ENCODE results near the gene DNAL4. TPM values are rescaled to one million over a fixed set of nuclear protein-coding genes. Genes with fewer than 3 reads are reported as not detected.

Gene DNAL4
- total RNA-seq, 8 experiments from 2014 or later = 11.7 to 41.8 (median 23.5) TPM

DNA sequence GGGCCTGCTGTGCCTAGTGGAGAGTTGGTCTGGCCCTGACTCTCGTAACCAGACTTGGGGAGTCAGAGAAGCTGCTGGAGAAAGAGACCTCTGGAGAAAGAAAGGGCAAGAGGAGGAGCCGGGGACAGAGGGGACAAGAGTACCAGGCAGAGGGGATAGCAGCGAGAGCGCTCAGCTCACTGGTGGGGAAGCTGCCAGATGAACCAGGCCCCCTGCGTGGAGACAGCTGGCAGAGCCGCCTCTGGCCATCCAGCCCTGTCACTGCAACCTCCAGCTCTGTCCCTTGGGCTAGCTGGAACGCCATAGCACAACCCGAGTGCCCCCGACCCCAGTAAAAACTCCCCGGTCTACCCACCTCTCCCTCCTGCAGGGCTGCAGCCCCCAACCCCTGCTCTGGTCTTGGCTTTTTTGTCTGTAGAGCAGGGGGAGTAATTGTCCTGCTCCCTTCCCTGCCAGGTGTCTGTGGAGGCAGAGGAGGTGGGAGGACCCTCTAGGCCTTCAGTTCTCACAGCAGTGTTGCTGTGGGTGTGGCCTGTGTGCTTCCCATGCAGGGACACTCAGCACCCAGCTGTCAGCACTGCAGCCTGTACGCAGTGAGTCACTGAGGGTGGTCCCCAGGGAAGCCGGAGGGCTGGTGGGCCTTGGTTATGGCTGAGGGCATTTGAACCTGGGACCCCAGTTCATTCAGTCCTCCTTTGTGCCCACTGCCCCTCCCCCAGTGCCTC lies 33.3 kb downstream of the DNAL4 start:
- 53 to 100% (median 92%) methylated on average over 1 to 5 of the region's 12 CpGs; no CpG with 5 or more reads in 6 of the 10 experiments for WGBS, 10 experiments
- ATAC-seq (replicated peaks in 6 of 8) = peak; percentile 3 to 66 (median 57)
- Histone ChIP-seq H3K27ac (peak overlapping the region in 1 of 2 donors; percentile 17), H3K4me3 (no peak overlapping the region), H3K4me1 (replicated peaks in 1 of 2) (peaks cover 18 to 32% of the 10 kb centered on the region in 2 donors)
- in situ Hi-C loops (cut with MboI; ENCODE audit: low pct_unique_long_range_greater_than_20kb in 2 of 9, low sequenced_read_pairs in 9 of 9, unreplicated experiment in 9 of 9) = loop anchor here in 1 of 9 experiments (25.0 kb wide), 1 partner anchor 252 kb away; the partner anchor contains the start of genes APOBEC3C and APOBEC3D

DNA sequence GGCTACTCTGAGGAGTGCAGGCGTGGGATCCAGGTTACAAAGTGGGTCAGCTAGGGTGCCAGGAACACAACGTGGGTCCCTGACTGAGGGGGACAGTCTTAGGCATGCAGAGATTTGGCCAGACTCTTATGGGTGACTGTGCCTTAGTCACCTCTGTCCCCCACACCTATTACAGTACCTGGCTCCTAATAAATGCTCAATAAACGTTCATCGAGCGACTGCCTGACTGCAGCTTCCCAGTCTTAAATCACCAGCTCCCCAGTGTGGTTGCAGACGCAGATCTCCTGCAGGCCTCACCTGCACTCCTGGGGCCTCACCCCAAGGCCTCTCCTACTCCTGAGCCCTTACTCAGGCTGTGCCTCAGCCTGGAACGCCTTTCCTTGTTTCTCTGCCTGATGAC lies 34.9 kb downstream of the DNAL4 start:
- Histone ChIP-seq H3K27ac (no peak overlapping the region), H3K4me3 (no peak overlapping the region), H3K4me1 (replicated peaks in 1 of 2) (peaks cover 22 to 36% of the 10 kb centered on the region in 2 donors)
- no peak for ATAC-seq (replicated peaks in 6 of 8)
- 17 to 100% (median 95%) methylated on average over 1 to 4 of the region's 7 CpGs; no CpG with 5 or more reads in 3 of the 10 experiments for WGBS, 10 experiments
- in situ Hi-C loops (cut with MboI; ENCODE audit: low pct_unique_long_range_greater_than_20kb in 2 of 9, low sequenced_read_pairs in 9 of 9, unreplicated experiment in 9 of 9) = loop anchor here in 1 of 9 experiments (25.0 kb wide), 1 partner anchor 253 kb away; the partner anchor contains the start of genes APOBEC3C and APOBEC3D

DNA sequence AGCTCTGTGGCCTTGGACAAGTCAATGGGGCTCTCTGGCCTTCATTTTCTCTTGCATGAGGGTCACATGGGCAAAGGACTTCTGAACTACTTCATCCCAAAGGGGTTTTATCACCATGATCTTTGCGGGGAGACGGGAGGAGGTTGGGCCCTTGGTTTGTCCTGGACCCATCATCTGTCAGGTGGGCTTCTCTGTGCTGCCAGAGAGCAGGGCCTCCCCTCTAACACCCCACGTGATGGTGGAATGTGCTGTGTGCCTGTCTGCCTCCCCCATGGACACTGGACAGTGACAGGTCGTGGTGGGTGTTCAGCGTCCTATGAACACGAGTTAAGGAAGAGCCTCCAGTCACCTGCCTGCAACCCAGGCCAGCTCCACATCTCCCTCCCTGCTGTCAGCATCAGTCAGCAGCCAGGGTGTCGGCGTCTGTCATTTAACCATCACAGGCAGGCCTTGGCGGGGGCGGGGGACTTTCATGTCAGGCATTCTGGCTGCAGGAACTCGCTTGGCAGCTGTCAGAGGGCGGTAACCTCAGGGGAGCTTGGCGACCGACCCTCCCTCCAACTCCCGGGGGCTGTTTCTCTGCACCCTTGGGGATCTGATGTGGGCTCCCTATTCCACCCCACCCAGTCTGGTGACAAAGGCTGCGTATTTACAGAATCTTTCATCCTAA lies 35.5 kb downstream of the DNAL4 start:
- ATAC-seq (replicated peaks in 6 of 8) = no peak
- H3K4me3 ChIP-seq = no peak overlapping the region
- peaks cover 26 to 36% of the 10 kb centered on the region in 2 donors for H3K4me1 ChIP-seq (replicated peaks in 1 of 2)
- no peak overlapping the region for H3K27ac ChIP-seq
- in situ Hi-C loops (cut with MboI; ENCODE audit: low pct_unique_long_range_greater_than_20kb in 2 of 9, low sequenced_read_pairs in 9 of 9, unreplicated experiment in 9 of 9) = loop anchor here in 1 of 9 experiments (25.0 kb wide), 1 partner anchor 254 kb away; the partner anchor contains the start of genes APOBEC3C and APOBEC3D
- WGBS, 10 experiments = 58 to 100% (median 80%) methylated on average over 1 to 2 of the region's 16 CpGs; no CpG with 5 or more reads in 5 of the 10 experiments

DNA sequence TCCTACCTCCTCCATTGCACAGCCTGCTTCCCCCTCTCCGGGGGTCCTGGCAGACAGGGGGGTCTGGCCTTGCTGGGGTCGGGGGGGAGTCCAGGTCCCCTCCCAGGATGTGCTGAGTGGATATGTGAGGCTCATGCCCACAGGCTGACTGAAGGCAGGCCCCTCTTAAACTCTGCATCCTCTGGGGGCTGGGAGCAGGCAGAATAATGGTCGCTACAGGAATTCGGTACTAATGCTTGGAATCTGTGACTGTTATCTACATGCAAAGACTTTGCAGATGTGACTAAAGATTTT lies 36.5 kb downstream of the DNAL4 start:
- no peak overlapping the region for H3K27ac ChIP-seq
- peaks cover 21 to 28% of the 10 kb centered on the region in 2 donors for H3K4me1 ChIP-seq (replicated peaks in 1 of 2)
- 80 to 90% methylated on average over 2 of the region's 4 CpGs; no CpG with 5 or more reads in 8 of the 10 experiments for WGBS, 10 experiments
- no peak overlapping the region for H3K4me3 ChIP-seq
- ATAC-seq (replicated peaks in 6 of 8) = no peak
- in situ Hi-C loops (cut with MboI; ENCODE audit: low pct_unique_long_range_greater_than_20kb in 2 of 9, low sequenced_read_pairs in 9 of 9, unreplicated experiment in 9 of 9) = loop anchor here in 1 of 9 experiments (25.0 kb wide), 1 partner anchor 255 kb away; the partner anchor contains the start of genes APOBEC3C and APOBEC3D

DNA sequence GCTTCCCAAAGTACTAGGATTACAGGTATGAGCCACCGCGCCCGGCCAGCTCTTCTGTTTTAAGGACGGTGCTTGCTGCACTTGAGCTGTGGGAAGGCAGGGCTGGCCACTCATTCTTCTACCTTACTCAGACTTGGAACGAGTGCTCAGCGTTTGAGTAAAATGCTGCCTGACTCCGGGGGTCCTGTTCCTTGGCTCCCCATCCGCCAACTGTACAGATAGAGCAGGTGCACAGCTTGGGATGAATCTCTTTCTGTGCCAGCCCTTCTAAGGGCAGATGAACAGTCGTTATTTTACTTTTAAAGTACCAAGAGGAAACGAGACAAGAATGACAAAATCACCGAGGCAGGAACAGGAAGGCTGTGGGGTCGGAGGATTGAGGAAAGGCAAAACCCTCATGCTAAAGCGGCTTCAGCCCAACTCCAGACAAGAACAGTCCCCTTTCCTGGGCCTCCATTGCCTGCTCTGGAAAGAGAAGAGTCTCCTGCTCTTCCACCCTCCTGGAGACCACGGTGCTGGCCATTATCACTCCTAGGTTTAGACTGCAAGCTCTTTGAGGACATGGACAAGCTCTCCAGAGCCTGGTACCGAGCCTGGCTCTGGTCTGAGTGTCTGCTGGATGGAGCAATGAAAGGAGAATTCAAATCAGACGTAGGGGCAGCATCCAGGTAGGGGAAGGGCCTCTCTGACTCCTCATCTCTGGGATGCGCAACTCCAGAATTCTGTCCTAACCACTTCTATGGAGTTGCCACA lies 37.1 kb downstream of the DNAL4 start:
- WGBS, 10 experiments = 55 to 96% (median 89%) methylated on average over 3 to 12 of the region's 17 CpGs; no CpG with 5 or more reads in 1 of the 10 experiments
- Histone ChIP-seq H3K4me3 (peak overlapping the region; percentile 60 to 99 (median 74)), H3K27ac (no peak overlapping the region), H3K4me1 (replicated peaks in 1 of 2) (peaks cover 16 to 24% of the 10 kb centered on the region in 2 donors)
- in situ Hi-C loops (cut with MboI; ENCODE audit: low pct_unique_long_range_greater_than_20kb in 2 of 9, low sequenced_read_pairs in 9 of 9, unreplicated experiment in 9 of 9) = loop anchor here in 1 of 9 experiments (25.0 kb wide), 1 partner anchor 255 kb away; the partner anchor contains the start of genes APOBEC3C and APOBEC3D
- no peak for ATAC-seq (replicated peaks in 6 of 8)

DNA sequence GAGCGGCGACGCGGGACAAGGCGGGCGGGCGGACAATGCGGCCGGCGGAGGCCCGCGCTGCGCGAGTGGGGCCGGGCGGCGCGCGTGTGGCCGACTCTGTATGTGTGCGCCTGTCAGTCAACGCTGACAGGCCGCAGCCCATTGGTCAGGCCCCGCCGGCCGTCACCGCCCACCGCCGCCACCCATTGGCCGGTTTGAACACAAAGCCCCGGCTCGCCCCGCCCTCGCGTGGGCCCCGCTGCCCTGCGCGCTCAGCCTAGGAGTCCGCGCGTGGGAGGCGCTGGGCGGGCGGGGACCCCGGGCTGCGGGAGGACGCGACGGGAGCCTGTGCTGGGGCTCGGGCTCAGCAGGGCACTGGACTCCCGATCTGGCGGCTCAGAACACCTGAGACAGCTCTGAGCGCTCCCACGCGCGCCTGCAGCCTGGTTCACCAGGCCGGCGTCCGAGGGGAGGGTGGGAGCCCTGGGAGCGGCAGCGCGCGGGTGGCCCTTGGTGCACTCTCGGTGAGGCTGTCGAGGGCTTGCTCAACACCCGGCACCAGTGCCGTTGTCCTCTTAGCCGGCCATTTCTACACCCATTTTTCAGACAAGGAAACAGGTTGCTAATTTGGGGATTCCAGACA lies 37.9 kb downstream of the DNAL4 start, which contains the start of gene SUN2:
Gene SUN2 (minus strand): TSS at position 88 of the 622 bp plus-strand sequence. CDS start 3,370 bp downstream, outside the sequence.
- peak within 1 kb of the TSS; percentile 77 to 89 for H3K27ac ChIP-seq
- WGBS, 10 experiments = no CpG with 5 or more reads among the region's 68 CpGs
- H3K4me3 ChIP-seq = peak within 1 kb of the TSS; percentile 60 to 99 (median 74)
- peak; percentile 76 to 93 (median 90) for ATAC-seq (replicated peaks in 6 of 8)
- H3K4me1 ChIP-seq (replicated peaks in 1 of 2) = peaks cover 16 to 21% of the 10 kb centered on the region in 2 donors
- in situ Hi-C loops (cut with MboI; ENCODE audit: low pct_unique_long_range_greater_than_20kb in 2 of 9, low sequenced_read_pairs in 9 of 9, unreplicated experiment in 9 of 9) = loop anchor here in 1 of 9 experiments (25.0 kb wide), 1 partner anchor 256 kb away; the partner anchor contains the start of genes APOBEC3C and APOBEC3D

DNA sequence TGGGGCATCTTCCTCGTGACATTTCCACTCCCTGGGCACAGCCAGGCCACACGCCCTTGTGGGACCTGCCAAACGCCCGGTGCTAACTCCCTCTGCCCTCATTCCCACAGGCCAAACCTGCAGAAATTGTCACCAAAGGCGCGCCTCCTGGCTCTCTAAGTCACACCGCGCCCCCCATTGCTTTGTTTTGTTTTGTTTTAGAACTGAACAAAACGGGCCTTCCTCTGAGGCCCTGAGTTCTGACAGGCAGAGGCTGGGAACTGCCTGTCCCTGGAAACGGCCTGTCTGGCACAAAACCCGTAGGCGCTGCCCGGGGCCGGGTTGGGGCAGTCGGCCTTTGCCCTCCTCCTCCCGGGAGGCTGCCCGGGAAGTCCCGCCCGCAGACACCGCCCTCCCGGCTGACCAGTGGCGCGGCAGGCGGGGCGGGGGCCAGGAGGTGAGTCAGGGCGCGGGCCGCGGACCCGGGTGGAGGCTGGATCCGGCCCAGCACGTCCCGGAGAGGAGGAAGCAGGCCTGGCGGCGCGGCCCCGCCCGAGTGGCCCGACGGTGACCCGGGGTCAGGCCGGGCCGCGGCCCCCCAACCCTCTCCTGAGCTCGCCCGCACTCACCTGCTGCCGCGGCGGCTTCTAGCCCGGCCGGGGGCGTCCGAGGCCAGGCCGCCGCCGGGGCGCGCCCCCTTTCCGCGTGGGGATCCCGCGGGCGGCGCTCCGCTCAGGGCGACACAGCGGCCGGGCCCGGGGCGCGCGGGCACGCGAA lies 38.6 kb downstream of the DNAL4 start:
- in situ Hi-C loops (cut with MboI; ENCODE audit: low pct_unique_long_range_greater_than_20kb in 2 of 9, low sequenced_read_pairs in 9 of 9, unreplicated experiment in 9 of 9) = loop anchor here in 1 of 9 experiments (25.0 kb wide), 1 partner anchor 257 kb away; the partner anchor contains the start of genes APOBEC3C and APOBEC3D
- WGBS, 10 experiments = 0% methylated on average over 2 to 9 of the region's 74 CpGs; no CpG with 5 or more reads in 5 of the 10 experiments
- peak overlapping the region; percentile 77 to 89 for H3K27ac ChIP-seq
- peak; percentile 57 to 75 (median 70) for ATAC-seq (replicated peaks in 6 of 8)
- H3K4me1 ChIP-seq (replicated peaks in 1 of 2) = peaks cover 9 to 14% of the 10 kb centered on the region in 2 donors
- H3K4me3 ChIP-seq = peak overlapping the region; percentile 60 to 99 (median 74)

DNA sequence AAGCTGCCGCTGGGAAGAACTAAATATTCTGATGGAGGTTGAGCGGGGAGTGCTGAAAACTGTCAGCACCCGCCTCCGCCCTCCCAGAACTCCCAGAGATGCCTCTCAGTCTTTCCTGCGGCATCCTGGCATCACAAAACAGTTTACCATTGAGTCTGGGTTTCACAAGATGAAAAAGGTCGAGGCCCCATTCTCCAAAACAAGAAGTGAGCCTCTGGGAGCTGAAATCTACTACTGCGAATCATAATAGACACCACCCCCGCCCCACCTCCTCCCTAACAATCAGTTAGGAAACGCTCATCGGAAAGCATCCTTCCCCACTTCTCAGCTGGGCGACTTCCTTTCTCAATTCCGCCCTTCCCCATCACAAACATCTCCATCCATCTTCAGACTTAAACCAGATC lies 39.2 kb downstream of the DNAL4 start:
- peak overlapping the region; percentile 77 to 89 for H3K27ac ChIP-seq
- in situ Hi-C loops (cut with MboI; ENCODE audit: low pct_unique_long_range_greater_than_20kb in 2 of 9, low sequenced_read_pairs in 9 of 9, unreplicated experiment in 9 of 9) = loop anchor here in 1 of 9 experiments (25.0 kb wide), 1 partner anchor 258 kb away; the partner anchor contains the start of genes APOBEC3C and APOBEC3D
- peaks cover 9 to 13% of the 10 kb centered on the region in 2 donors for H3K4me1 ChIP-seq (replicated peaks in 1 of 2)
- peak in 3 of 8 experiments; percentile 4 to 9 (median 7) for ATAC-seq (replicated peaks in 6 of 8)
- 7 to 29% (median 20%) methylated on average over 1 to 3 of the region's 12 CpGs; no CpG with 5 or more reads in 7 of the 10 experiments for WGBS, 10 experiments
- H3K4me3 ChIP-seq = peak overlapping the region; percentile 60 to 99 (median 74)

DNA sequence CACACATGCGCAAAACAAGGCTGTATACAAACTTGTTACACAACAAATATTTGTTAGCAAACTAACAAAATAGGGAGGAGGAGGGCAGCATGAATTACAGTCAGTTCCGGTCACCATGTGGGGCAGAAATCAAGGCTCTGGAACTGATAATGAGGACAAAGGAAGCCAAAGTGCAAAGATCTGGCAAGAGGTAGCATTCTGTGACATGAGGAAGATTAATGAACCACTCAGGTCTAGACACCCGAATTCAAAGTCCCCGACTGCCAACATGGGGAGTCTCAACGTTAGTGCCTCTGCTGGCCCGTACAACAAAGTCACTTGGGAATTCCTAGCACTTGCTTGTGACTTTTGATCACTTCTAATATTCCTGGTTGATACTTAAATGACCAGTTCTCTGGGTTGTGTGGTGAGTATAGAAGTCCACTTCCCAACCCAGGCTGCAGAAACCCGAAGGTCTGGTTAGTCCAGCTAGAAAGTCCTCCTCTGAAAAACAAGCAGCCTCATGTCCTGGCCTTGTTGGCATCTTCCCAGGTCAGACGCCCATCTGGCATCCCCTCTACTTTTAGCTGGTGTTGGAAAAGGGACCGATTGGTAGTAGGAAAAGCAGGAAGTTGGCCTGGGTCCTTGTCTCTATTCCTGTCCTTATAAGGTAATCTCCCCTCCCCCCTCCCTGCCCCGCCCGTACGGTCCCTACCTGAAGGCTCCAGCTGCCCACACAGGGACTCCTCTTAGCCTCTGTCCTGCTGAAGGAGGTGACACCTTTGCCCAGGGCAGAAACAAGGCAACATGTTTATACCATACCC lies 39.8 kb downstream of the DNAL4 start:
- Histone ChIP-seq H3K27ac (no peak overlapping the region), H3K4me3 (peak overlapping the region; percentile 60 to 99 (median 74)), H3K4me1 (replicated peaks in 1 of 2) (peaks cover 9 to 13% of the 10 kb centered on the region in 2 donors)
- WGBS, 10 experiments = 40 to 100% (median 61%) methylated on average over 2 to 5 of the region's 12 CpGs; no CpG with 5 or more reads in 2 of the 10 experiments
- no peak for ATAC-seq (replicated peaks in 6 of 8)
- in situ Hi-C loops (cut with MboI; ENCODE audit: low pct_unique_long_range_greater_than_20kb in 2 of 9, low sequenced_read_pairs in 9 of 9, unreplicated experiment in 9 of 9) = loop anchor here in 1 of 9 experiments (25.0 kb wide), 1 partner anchor 258 kb away; the partner anchor contains the start of genes APOBEC3C and APOBEC3D

DNA sequence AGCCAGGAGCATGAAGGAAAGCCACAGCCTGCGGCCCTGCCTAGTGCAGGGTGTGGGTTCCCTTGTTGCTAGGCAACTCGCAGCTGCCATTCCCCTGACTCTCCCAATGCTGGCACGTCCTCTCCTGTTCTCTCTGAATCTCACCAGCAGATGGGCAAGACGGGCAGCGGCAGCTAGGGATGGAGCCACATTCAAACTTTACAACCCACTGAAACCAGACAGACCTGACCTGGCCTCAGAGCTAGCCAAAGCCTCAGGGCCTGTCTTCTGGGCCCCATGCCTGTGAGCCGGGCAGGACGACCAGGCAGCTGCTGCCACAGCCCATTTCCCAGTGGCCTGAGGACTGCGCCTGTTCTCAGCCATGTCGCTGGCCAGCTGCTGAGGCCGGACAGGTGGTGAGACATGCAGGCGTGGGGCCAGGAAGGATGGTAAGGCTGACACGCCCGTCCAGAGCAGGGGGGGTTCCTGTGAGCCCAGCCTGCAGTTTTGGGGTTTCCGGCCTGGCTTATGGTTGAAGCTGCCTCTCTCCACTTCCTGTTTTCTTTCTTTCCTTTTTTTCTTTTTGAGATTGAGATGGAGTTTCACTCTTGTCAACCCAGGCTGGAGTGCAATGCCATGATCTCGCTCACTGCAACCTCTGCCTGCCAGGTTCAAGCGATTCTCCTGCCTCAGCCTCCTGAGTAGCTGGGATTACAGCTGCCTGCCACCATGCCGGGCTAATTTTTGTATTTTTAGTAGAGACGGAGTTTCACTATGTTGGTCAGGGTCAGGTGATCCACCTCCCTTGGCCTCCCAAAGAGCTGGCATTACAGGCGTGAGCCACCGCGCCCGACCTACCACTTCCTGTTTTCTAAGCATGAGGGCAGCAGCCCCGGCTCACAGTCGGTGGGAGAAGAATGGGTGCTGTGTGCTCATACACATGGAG lies 42.3 kb downstream of the DNAL4 start:
- in situ Hi-C loops (cut with MboI; ENCODE audit: low pct_unique_long_range_greater_than_20kb in 2 of 9, low sequenced_read_pairs in 9 of 9, unreplicated experiment in 9 of 9) = loop anchor here in 1 of 9 experiments (25.0 kb wide), 1 partner anchor 261 kb away; the partner anchor contains the start of genes APOBEC3C and APOBEC3D
- peak in 1 of 8 experiments; percentile 3 for ATAC-seq (replicated peaks in 6 of 8)
- H3K4me1 ChIP-seq (replicated peaks in 1 of 2) = peaks cover 9% of the 10 kb centered on the region in 2 donors
- 67 to 100% (median 88%) methylated on average over 2 to 10 of the region's 24 CpGs; no CpG with 5 or more reads in 1 of the 10 experiments for WGBS, 10 experiments
- no peak overlapping the region for H3K27ac ChIP-seq
- H3K4me3 ChIP-seq = no peak overlapping the region
